ENCODE measurements around the gene TPRA1.

DNA sequence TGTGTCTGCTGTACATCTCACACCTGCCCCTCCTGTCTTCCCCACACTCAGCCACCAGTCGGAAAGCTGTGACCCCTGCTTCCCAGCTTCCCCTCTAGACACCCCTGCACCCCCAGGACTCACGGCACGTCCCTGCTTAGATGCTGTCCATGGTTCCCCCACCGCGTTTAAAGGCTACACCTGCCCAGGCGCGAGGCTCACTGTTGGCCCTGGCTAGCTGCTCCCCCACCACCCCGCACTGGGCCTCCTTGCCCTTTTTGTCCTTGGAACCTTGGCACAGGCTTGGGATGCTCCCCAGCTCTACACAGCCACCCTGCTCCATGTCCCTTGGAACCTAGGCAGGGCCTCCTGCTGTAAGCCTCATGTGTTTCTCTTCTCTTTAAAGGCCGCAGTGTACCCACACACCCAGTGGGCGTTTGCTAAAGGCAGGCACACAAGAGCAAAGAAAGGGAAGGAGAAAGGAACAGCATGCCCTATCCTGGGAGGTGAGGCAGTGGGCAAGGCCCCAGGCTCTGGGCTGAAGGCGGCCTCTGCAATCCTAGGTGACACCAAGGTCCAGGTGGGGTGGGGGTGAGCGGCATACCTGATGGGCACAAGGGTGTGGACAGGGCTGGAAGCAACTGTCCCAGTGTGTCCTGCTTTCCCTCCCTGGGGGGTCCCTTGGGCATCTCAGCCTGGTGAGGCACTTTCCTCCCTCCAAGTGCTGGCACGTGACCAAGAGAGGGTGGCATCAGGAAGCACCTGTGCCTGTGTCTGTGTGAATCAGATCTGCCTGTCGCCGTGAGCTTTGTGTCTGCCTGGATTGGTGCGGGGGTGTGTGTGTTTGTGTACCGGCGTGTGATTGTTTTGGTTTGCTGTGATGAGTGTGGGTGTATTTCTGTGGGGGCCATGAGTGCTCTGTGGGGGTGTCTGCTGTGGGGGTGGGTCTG, 54.4 kb downstream of the TPRA1 start:
- TF ChIP-seq POLR2A (IDR thresholded peaks at IDR 0.05) = no peak
- TF ChIP-seq, protein P1, sequence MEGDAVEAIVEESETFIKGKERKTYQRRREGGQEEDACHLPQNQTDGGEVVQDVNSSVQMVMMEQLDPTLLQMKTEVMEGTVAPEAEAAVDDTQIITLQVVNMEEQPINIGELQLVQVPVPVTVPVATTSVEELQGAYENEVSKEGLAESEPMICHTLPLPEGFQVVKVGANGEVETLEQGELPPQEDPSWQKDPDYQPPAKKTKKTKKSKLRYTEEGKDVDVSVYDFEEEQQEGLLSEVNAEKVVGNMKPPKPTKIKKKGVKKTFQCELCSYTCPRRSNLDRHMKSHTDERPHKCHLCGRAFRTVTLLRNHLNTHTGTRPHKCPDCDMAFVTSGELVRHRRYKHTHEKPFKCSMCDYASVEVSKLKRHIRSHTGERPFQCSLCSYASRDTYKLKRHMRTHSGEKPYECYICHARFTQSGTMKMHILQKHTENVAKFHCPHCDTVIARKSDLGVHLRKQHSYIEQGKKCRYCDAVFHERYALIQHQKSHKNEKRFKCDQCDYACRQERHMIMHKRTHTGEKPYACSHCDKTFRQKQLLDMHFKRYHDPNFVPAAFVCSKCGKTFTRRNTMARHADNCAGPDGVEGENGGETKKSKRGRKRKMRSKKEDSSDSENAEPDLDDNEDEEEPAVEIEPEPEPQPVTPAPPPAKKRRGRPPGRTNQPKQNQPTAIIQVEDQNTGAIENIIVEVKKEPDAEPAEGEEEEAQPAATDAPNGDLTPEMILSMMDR (IDR thresholded peaks at IDR 0.05) = no peak

Measured in testis (tissue), 2 donors.